HG03354 (cell line): ENCODE data around the gene CEP128.

Source experiments
- ATAC-seq: cut with Tn5 transposase; IDR thresholded peaks from one replicate; pipeline ENCODE4 v1.9.1; 2021; ENCODE audit warnings: mild to moderate bottlenecking; ENCODE audit not compliant: unreplicated experiment, poor library complexity, severe bottlenecking

Gene CEP128

DNA sequence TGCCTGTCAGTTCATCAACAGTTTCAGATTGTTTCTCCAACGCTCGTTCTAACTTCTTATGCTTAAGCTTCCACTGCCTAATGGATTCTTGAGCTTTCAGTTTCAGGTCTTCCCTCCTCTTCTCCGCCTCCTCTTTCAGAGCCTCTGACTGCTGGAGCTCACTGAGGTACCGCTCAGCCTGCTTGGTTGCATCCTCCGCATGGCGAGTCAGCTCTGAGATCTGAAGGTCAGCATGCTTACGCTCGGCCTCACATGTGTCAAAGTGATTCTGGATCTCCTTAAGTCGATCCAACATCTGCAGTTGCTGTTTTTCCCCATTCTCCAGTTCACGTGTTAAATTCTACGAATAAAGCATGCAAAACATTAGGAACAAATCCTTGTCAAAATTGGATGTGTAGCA, 148.8 kb downstream of the CEP128 start:
- no peak for ATAC-seq

DNA sequence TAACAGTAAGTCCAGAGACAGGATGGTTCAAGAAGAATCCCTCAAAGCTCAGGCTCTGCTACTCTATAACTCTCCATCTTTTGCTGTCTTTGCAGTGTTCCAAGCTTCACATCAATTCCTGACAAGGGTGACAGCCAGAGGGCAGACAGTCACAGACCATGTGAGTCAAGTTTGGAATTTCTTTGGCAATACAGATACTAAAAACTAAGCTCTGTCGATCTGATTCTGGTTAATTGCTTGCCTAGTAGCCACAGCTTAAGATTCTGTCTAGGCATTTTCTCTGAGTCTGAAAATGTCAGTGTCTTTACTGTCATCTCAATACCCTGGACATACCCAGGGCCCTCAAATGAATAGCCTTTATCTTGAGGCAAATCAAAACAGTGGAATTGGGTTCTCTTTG, 153.7 kb downstream of the CEP128 start:
- ATAC-seq, result no peak

DNA sequence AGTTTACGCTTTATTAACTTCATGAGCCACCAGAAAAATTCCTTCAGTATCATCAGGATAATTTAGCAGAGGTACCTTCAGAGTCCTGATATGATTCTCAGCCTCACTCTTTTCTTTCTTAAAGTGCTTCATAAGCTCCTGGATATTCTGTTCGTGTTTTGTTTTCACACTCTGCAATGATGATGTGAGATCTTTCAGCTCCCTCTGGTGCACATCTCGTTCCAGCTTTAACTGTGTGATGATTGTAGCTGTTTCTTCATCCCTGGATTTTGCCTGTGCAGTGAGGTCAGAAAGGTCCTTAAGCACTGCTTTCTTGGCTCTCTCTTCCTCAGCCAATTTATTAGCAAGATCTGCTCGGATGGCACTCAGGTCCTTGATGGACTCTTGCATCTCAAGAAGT, 156.7 kb downstream of the CEP128 start:
- ATAC-seq, result no peak

DNA sequence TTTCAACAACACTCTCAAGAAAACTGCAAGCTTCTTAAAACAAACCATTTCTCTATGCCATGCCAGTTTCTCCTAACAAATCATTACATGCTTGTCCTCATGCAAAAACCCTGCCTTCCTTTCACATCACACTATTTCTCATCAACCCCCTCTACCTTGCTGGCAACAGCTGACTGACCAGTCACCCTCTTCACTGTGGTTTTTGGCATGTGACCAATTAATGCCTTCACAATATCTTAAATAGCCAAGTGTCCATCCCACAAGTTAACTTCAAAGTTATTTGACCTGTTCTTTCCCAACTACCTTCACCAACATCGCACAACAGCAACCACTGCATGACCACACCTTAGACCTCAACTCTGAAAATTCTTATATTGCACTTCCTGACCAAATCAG, 159.6 kb downstream of the CEP128 start:
- ATAC-seq, result no peak

DNA sequence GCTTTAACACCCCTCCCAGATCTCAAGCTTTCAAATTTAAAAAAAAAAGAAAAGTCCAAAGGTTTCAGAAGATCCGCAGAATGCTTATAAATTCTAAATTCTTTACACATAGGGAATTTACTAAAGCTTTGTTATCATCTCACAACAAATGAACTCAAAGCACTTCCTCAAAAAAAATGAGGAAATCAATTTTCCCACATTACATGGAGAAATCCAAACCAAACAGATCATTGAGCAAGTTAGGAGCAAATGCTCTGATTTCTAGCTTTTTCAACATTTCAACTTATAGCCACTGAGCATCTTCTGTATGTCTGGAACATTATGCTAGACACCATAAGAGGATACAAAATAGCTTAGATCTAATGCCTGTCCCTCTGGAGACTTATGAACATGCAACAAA, 161.0 kb downstream of the CEP128 start:
- ATAC-seq, result no peak

DNA sequence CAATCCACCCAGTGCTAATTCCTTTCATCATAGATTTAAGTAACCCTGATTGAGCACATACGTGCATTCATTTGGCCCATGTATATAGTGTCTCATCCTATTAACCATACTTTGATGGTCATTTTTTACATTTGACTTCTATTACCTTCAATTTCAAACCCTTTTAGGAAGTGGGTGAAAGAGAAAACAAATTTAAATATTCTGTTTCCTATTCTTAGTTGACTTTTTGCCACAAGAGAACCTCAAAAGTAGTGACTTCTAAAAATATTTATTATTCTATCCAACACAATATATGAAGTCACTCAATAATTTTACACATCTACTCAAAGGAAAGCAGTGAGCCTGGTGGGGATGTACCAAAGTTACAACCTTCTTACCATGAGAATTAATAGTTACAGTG, 164.9 kb downstream of the CEP128 start:
- no peak for ATAC-seq

DNA sequence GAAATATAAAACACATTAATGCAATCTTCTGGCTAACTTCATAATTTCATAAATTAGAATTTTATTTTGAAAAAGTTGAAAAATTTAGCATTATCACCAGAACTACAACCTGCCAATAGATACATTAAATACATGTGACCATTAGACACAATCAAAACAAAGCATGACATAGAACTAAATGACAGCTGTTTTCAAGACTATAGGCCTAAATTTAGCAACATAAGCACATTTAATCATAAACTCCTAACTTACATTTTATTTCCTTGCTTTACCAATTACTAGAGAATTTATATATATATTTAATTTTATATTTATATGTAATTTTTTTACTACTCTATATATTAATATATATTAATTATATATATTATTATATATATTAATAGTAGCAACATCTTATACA, 165.4 kb downstream of the CEP128 start:
- no peak for ATAC-seq

DNA sequence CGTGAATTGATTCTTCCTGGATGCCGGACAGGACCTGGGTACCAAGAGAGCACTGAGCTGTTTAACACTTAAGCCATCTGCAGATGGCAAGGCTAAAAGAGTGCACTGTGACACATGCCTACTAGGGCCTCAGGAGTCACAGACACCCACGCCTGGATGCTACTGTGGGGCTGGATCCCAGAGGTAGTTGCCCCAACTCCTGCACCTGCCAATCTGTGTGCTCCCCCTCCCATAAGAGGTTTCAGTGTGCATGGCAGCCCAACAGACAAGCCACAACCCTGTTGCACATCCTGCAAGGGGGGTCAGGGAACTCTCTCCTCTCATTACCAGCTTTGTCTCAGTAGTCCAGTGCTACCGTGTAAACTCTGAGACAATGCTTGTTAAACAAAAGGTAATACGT, 169.0 kb downstream of the CEP128 start:
- no peak for ATAC-seq

DNA sequence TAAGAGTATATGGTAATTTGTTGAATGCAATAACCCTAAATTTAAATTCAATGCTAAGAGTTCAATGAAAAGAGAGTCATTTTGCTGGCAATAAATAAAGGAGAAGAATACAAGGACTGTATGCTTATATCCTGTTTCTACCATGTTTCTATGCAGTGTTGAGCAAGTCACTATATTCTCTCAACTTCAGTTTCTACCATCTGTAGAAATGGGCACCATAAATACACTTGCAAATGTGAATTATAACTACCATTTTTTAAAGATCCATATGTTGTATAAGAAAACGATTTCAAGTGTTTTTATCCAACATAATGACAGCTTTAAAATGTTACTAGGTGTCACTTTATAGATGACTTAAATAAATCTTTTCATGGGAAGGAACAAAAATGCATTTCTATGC, 170.3 kb downstream of the CEP128 start:
- no peak for ATAC-seq

DNA sequence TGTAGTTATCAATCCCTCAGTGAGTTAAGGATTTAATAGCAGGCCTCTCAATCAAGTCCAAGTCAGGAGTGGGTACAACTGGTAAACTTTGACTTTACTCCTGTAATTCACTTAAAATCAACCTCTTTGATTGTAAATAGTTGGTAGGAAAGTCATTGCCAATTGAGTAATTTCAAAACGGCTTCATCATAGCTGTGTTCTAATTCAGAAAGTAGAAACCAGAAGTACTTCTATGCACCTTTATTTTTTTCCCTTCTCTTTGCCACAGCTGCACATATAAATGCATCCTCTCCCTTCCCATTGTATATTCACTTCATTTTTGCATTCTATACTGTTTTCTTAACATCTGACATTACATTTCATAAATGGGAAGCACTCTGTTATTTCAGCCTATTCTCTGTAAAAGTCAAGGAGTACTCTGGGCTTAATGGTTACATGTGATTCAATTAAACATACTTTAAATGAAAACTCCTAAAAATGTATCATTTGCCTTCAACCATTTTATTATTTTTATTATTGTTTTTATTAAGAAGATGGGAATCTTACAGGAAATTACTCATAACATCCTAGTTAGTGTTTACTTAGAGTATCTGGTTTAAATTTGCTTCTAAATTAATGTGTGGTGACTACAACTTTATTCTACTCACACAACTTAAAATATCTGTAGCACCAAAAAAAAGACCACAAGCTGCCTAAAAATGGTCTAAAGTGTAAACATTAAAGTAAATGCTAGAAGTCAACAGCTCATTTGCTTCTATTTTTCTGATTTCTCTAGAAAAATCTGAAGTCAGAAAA, 171.2 kb downstream of the CEP128 start:
- ATAC-seq, result no peak

DNA sequence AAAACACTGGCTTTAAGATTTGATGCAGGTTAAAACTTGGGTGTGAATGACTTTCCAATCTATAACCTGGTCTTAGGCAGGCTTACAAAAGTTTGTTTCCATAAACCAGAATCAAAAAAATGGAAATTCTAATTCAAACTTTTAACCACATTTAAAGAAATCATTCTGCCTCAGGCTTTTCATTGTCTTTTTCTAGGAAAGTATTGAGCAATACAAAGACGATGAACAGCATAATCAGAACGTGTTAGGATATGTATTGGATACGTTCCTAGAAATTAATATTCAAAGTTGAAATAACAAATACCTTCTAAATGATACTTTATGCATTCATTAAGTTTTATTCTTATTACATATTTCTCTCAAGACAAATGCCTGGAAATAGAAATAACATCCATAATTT, 172.9 kb downstream of the CEP128 start:
- ATAC-seq, result no peak

DNA sequence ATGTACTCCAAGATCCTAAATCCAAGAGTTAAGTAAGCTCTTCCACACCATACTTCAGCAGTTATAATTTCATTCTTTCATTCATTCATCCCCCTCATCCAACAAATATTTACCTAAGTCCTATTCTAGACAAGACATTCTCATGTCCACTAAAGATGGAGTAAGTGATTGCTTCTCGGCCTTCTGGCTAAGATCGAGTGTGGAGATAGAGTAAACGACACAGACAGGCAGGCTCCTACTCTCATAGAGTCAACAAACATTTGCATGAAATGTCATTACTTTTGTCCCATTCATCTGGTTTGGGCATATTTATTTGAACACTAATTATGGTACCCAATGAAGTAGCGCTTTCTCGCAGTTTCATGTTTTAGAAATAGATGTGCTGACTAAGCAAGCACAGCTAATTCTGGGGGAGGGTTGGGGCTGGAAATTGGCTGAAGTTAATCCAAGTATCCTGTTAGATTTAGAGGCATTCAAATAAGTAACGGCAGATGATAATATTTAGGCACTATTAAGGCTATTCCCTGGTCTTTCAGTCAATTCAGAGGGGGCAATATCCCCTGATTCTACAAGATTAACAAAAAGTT, 176.5 kb downstream of the CEP128 start:
- no peak for ATAC-seq

DNA sequence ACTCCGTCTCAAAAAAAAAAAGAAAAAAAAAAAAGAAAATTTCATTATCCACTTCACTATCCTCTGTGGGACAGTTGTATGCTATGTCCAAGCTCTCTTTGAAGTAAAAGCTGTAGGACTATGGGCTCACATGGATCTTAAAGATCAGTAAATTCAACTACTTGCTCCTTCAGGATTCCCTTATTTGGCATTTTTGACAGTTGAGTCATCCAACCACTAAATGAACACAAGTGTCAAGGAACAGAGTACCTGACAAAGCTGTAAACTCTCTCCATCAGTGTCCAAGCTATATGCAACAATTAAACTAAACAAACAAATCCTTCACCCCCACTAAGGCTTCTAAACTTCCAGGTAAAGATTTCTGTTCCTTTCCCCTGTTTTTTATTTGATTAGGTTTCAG, 177.0 kb downstream of the CEP128 start:
- ATAC-seq, result no peak

DNA sequence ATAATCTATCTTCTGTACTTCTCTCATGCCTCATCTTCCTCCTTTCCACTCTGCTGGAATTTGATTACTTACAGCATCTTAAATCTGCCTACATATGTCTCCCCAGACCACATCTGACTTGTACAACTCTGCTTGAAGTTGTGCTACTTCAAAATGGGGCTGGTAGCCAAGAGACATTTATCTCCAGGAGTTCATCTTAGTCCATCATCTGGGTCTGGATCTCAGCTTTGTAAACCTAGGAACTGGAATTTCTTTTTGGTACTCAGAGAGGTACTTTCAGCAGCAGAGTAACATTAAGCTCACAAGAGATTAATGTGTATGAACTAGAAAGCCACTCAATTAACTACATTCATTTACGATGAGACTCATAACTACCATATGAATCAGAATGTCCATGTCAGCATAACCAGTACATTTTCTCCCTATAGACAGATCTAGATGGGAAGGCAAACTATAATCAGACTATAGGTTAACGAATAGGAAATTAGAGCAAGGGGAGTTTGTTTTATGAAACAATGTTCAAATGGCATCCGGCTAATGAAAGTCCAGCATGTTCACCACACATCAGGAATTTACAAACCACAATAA, 178.8 kb downstream of the CEP128 start:
- ATAC-seq, result no peak

DNA sequence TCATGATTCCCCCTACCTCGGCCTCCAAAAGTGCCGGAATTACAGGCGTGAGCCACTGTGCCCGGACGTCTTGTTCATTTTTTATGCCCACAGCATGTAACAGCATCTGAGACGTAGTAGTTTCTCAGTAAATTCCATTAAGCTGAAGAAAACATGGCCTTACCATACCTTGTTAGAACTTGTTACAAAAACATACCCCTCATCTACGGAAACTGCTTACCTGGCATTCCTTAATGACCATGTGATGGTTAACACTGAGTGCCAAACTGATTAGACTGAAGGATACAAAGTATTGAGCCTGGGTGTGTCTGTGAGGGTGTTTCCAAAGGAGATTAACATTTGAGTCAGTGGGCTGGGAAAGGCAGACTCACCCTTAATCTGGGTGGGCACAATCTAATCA, 186.8 kb downstream of the CEP128 start:
- no peak for ATAC-seq

DNA sequence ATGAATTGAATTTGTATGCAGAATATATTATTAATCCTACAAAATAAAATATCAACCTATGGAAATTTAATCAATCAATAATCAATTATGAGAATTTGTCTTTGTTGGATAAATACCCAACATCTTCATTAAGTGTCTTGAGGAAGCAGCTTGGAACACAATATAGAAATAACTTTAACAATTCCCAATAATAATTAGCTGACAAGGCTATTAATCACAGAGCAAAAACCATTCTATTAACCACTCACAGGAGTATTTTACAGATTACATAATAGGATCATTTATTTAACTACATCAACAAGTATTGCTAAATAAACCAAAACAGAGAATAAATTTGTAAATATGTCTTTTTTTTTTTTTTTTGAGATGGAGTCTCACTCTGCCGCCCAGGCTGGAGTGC, 190.3 kb downstream of the CEP128 start:
- ATAC-seq, result no peak

DNA sequence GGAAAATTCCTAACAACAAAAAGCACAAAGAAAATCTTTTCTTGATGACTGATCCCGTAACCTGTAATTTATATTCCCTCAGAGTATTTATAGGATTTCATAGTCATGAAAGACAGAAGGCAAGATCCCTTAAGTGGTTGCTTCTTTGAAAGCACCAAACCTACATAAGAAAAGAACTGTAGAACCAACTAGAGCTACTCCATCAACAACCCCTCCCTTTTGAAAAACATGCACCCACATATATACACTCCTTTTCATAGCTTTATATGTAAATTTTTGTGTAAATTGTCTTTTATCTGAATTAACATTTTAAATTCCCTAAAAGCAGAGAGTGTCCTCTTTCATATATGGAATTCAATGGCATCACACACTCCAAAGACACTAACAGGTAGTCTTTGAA, 215.3 kb downstream of the CEP128 start:
- no peak for ATAC-seq

DNA sequence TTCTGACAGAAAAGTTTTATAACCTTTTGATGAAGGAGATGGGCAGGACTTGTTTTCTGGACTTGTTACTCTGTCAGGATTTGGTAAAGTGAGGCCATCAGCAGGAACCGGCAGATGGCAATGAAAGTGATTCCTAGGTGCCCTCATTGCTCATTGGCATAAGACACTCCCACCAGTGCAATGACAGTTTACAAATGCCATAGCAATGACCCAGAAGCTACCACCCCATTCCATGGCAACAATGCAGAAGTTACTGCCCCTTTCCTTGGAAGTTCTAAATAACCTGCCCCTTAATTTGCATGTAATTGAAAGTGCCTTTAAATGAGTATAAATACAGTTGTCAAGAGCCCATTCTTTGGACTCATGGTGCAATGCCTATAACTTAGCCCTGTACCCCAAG, 222.6 kb downstream of the CEP128 start:
- ATAC-seq, result no peak

DNA sequence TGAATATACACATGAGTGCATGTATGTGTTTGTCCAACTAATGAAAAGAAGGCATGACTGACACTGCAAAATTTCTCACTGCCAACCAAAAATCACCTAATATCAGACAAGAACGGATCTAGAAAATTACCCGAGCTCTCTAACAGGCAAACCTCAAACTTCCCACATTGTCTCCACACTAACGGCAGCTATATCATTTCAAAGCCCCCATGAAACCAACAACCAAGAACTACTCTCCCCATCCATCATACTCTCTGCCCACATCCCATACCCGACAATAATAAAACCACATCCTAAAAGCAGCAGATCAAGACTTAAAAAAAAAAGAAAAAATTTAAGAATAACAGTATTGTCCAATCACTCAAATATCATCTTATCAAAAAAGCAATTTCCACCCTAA, 227.1 kb downstream of the CEP128 start:
- ATAC-seq, result no peak

DNA sequence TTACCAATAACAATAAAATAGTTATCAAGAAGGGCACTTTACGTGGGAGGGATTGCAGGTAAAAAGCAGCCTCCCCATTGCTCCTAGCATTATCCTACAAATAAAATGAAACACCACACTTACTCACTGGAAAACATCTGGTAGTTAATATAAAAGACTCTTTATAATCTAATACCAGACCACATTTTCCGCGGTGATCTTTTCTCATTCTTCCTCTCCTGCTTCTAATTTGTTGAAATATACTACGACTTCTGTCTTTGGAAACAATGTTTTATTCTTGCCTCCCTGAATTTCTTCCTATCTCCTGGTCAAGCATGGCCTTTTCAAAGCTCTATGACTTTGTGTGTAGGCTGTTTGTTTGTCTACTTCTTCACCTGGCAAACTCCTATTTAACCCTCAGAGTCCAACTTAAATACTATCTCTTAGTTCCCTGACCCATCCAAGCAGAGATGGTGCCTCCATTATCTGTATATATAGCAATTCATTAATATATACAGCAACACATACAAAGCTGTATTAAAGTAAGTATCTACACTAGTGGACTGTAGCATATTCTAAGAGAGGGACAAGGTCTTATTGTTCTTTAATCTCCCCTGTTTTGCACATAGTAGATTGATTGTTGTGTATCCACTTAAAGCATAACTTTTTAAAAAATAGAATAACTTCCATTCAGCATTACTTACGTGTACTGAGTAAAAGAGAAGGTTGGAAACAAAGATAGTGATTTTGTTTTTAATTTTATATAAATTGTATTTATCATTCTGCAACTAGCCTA, 228.3 kb downstream of the CEP128 start:
- ATAC-seq, result no peak
